NCI-H446 (cell line): ENCODE data around the gene BTRC.

Source experiments
- DNase-seq, 2 experiments: peaks; one replicate each; lab custom pipeline; 2025; lab: John Stamatoyannopoulos, UW

The BTRC gene

DNA sequence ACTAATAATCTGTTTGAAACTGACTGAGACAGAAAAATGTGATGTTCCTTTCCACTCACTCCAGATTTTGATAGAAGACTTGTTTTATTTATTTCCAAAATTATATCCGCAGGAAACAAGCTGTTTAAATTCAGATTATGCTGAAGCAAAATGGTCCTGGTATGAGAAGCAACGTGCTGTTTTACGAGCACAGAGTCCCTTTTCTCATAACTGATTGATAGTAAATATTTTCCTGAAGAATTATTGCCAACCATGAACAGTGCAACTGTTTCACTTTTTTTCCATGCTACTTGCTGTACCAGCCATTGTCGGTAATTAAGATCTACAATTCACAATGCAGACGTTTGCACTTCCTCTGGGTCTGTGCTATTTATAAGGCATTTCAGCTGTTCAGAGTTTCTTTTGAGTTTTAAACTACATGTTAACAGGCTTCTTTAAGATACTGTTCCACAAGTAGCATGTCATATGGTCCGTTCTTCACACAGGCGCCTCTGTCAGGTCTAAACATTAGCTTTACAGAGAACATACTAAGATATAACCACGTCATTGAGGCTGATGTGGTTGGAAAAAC, 130.3 kb downstream of the BTRC start:
- DNase-seq = no peak

DNA sequence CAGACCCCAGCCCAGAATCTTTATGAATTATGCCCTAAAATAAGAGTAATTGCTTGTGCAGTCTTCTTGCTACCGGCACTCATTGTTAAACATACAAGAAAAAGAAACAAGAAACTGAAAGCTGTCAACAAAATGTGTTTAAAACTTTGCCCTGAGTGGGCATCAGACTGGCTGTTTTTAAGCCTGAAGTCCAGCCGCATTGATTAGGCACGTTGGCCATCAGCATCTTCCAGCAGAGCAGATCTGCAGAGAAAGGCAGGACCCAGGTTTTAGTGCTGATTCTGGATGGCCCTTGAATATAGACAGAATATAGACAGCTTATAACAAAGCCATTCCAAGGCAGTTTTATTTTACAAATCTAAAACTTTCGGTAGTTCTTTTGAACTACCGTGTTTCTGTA, 131.2 kb downstream of the BTRC start:
- no peak for DNase-seq

DNA sequence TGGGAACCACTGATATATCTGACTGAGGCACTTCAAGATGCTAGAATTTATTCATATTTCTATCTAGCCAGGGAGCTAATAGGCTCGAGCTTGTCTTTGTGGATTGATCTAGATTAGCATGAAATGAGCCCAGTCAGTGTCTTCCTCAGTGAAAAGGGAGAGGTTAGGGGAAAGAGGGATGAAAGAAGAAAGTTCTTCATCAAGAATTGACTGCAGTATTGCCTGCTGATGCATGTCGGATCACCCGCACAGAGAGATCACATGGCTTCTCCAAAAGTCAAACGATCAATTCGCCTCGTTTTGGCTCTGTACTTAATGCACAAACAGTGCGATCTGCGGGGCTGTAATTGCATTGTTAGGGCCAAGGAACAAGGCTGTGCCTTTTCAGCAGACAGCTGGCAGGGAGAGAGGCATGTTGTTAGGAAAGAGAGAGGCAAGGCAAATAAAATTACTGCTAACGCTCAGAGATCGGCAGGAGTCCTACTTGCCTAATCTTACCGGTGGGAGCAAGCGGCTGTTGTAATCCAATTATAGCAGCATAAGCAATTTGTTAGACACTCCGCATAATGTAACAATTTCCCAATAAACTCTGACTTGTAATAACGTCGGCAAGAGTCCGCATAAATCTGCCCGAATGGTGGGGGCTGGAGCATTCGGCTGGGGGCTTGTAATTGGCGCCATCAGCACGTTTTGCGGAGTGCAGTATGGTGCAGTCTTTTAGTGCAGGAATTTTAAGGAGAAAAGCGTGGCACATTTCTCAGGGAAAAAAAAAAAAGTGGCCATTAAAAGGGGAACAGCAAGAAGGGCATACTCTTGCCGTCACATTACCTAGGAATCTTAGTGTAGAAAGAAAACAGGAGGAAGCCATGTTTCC, 132.0 kb downstream of the BTRC start:
- DNase-seq = peak; percentile 53 to 74

DNA sequence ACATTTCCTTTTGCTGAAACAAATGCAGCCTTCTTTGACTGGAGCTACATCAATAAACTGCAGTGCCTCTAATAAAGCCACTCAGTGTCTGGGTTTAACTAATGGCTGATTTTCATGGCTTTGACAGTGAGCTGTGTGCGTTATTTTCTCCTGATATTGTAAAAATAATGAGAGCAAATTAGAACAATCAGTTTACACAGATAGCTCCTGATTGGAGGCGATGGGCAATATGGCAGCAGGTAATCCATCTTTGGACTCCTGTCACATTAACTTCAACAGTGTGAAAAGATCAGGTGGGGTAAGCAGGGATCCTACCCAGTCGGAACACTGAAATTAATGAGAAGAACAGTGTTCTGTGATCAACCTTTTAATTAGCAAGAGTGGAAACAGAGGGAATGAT, 133.4 kb downstream of the BTRC start:
- DNase-seq = no peak

DNA sequence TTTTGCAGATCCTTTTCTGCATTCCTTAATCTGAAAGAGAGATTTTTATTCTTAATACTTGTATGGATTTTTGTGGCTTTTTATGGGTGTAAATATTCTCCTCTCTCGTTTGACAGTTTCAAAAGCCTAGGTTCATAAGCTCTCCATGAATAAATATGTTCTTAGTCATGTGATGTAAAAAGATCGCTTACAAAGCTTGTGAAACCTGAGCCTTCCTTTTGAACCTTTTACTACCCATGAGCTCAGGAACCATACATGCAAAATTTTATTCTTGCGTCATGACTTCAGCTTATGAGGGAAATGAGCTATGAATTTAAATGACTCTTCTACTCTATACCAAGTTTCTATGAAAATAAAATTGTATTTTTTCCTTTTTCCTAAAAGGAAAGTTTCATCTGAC, 135.4 kb downstream of the BTRC start:
- DNase-seq = no peak

DNA sequence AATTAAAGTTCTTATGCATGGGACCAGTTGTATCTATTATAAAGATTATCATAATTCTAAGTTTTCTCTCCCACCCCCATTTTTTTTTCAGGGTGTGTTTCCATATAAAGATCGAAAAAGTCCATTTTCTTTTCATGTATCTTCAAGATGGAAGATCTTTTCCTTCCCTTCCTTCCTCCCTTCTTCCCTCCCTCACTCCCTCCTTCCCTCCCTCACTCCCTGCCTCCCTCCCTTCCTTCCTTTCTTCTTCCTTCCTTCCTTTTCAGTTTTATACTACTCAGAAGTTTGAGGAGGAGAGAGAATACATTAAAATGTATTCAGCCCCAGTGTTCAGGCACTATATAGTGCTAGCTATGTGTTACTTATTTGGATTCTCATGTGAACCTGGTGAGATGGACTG, 136.1 kb downstream of the BTRC start:
- DNase-seq = no peak

DNA sequence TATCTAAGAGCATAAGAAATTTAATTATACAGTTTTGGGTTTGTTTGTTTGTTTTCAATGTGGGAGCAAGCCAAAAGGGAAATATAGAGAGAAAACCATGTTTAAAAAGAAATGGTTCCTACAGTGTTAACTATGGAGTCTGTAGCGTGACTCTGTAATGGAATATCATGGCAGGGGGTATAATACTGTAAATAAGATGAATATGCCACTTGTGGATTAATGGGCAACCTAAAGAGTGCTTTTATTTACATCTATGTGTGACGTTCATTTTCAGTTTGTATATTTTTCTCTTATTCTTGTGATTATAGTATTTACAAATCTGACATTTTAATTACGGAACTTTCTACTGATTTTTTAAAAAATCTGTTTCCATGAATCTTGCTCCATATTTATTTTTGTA, 138.2 kb downstream of the BTRC start:
- DNase-seq = no peak

DNA sequence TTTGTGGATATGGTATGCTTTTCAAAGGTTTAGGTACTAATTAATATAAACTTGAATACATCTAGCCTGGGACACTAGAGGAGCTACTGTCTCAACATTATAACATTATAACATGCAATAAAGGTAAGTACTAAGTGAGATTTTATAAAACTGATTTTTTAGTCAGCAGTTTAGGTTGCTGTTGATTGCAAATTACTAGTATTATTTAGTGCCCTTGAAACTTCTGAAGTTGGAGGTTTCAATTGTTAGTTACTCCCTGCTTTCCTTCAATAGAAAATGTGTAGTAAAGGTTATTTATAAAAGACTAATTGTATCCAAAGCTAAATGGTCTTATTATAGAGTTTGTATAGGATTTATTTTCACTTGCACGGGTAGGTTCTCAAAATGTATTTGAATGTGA, 138.8 kb downstream of the BTRC start:
- DNase-seq = no peak

DNA sequence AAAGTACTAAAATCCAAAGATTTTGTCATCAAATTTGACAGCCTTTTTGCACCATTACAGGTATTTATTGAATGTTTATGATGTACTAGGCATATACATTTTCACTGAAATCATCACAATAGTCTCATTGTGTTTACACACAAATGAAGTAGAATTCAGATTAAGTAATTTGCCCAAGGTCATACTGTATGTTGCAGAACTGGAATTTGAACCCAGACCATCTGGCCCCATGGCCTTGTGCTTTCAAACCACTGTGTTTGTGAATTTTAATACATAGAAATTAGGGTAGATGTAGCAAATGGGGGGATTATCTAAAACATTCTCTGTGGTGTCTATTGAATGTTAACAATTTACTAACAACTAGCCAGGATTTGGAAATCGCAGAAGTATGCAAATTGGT, 139.3 kb downstream of the BTRC start:
- DNase-seq = no peak

DNA sequence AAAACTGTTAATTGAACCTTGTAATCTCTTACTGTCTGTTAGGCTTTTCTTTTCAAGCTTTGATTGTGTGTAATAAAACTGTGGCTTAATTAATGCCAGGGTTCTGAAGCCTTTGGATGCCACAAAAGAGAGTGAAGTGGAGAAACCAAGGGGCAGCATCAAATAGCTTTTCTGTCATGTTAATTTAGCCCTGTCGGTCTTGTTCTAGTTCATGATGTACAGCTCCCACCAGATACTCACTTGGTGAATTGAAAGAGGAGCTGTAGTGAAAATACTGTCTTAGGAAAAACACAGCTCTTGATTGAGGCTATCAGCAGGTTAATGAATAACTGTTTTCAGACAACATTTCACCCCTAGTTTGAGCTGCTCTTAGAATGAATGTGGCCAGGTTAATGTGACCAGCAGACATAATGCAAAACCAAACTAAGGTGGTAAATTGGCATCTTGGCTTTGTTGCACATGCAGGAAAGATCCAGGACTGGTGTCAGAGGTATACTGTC, 139.9 kb downstream of the BTRC start:
- no peak for DNase-seq

DNA sequence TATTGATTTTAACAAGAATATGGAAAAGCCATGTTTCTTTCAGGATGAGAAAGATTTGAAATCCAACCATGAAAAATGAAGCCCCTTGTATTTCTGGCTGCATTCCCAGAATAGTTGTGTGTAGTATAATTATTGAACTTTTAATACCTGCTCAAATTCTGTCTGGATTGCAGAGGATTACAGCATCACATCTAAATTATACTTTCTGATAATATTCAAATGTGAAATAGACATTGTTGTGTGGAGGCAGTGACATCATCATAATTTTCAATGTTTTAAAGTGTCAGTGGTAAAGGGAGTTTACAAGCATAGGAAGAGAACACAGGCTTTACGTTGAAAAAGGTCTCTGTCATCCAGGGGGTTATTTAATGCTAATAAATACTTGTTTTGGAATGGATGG, 140.7 kb downstream of the BTRC start:
- peak in 1 of 2 experiments; percentile 5 for DNase-seq

DNA sequence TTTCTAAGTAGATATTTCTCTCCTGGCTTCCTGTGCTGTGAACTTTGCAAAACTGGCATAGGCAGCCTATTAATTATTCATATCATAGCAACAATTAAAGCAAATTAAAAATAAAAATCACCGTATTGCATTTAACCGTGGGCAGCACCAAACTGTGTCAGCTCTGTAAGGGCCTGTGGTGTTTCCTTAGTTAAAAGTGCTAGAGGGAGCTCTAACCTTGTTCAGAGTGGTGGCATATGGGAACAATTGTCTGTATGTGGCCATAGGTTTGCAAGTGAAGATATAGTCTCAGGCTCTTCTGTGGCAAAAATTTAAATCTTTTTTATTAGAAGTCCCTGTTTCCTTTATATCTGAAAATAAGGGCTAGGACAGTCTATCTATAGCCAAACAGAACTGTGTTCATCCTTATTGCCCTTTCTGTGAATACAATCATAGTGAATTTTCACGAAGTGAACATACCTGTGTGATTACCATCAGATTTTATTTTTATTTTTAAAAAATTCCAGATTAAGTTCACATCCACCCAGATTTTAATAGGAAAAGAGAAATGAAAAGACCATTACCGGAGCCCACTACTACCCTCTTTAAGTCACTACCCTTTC, 141.5 kb downstream of the BTRC start:
- peak in 1 of 2 experiments; percentile 4 for DNase-seq

DNA sequence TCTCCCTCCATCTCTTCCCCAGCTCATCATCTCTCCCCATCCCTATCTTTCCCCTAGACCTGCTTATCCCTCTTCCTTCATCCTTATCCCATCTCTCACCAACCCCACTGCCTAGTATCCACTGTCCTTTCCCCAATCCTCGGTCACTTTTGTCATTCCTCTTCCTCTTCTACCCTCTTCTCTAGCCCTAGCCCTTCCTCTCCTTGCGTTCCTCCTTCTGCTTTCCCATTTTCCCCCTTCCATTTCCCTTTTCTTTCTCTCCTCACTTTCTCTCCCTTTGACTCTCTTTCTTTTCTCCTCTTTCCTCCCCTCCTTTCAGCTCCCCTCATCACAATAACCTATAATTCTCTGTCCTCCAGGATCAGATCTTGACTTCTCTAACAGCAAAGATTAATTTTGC, 150.5 kb downstream of the BTRC start:
- DNase-seq = no peak

DNA sequence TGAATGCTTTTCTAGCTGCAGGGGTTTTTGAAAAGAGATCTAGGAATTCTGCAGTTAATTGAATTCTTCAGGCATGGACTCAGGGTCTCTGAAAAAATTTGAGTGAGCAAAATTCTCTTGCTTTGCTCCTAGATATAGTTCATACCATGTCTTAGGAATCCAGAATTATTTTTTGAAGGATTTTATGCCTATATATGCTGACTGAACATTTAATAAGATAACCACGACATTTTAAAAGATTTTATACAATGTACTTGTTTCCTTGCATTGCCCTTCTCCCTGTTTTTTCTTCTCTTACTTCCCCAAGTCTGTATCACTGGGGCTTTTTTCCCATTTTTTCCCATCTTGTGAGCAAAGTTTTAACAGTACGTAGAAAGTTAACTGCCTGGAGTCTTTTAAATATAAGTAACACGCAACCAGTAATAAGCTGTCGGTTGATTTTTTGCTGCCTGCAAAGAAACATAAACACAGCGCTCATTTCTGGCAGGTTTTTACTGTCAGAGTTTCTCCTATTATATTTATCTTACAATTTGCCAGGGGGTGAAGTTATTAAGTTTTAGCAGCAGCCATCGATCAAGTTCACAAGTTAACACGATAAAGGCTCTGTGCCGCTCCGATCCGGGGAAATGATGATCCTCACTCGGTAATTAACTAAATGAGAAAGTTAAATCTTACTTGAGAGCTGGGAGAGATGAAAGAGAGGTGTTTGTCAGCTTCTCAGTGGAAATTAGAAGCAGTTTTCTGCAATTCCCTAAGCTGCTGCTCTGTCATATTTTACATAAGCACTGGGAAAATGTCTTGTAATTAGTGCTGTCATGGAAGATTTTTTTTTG, 153.1 kb downstream of the BTRC start:
- DNase-seq = no peak

DNA sequence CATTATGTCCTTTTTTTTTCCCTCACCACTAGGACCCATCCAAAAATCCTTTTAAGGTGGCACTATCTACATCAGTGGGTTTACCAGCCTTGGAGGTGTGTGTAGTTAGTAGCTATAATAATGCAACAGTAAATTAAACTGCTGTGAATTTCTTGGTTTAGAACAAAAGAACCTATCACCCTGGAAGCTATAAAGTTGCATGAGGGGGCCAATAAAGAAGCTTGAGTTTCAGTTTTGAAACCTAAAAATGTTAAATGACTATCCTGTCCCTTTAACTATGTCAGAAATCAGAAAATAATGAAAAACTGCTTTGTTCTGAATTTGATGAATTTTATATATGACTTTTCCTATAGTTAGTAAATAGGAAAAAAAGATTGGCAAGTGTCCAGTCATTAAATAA, 153.9 kb downstream of the BTRC start:
- DNase-seq = no peak

DNA sequence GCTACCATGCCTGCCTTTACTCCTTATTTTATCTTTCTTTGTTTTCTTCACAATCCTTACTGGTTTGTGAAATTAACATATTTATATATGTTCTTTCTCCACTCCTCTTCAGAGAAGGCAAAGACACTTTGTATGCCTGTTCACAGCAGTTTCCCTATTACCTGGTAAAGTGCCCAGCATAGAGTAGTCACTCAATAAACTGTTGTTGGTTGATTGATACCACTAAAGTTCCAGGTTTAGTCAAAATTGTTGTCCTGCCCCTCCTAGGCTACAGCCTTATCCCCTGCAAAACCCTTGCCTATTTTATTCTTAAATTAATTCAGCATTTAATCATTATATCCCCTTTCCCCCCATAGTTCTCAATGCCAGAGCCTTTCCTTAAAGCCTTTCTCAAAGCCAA, 158.0 kb downstream of the BTRC start:
- no peak for DNase-seq

DNA sequence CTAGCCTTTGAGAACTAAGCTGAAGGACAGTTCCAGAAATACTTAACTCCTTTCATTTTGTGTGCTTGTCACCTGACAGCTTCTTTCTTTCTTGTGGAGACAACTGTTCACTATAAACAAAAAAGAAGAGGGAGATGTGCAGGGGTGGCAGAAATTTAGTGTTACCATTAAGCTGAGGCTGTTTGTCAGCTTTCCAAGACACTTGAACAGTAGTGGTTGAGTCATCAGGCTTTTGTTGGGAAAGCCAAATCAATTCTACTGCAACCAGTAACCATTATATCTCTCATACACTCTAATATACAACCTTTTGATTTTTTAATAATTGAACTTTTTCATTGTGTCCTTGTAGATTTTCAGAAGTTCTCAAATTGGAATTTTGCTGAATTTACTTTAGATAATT, 158.8 kb downstream of the BTRC start:
- peak in 1 of 2 experiments; percentile 47 for DNase-seq

DNA sequence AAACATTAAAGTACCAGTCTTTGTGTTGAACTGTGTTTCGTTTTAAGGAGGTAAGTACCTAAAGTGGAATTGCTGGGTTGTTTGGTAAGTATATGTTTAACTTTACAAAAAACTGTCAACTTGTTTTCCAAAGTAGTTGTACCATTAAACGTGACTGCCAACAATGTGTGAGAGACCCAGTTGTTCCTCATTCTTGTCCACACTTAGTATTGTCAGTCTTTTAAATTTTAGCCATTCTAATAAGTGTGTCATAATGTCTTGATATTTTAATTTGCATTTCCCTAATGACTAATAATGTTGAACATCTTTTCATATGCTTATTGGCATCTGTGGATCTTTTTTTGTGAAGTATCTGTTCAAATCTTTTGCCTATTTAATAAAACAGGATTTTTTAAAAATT, 159.8 kb downstream of the BTRC start:
- DNase-seq = no peak

DNA sequence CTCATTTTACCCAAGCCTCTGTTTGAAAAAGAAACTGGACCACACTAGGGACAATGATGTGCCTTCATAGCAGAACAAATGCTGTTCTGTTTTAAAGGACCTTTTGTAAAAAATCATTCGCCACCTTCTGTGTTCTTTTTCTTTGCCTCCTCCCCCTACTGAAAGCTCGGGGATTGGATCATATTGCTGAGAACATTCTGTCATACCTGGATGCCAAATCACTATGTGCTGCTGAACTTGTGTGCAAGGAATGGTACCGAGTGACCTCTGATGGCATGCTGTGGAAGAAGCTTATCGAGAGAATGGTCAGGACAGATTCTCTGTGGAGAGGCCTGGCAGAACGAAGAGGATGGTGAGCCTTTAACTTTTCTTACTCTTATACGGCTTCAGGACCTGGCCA, 171.9 kb downstream of the BTRC start:
- DNase-seq = no peak

DNA sequence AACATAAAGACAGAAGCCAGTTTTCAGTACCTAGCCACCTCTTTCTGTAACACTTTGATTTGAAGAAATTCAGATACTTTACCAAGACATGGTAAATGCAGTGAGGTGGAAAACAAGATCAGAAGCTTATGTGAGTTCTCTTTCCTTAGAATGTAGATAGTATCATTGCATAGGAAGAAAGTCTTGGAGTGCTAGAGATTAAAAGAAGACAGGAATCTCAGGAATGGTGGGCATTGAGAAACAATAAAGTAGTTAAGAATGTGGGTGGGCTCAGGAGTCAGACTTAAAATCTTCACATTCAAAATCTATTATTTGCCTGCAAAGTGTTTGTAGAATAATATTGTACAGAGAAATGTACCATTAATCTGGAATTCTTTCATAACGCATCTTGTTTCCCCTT, 175.2 kb downstream of the BTRC start:
- no peak for DNase-seq

DNA sequence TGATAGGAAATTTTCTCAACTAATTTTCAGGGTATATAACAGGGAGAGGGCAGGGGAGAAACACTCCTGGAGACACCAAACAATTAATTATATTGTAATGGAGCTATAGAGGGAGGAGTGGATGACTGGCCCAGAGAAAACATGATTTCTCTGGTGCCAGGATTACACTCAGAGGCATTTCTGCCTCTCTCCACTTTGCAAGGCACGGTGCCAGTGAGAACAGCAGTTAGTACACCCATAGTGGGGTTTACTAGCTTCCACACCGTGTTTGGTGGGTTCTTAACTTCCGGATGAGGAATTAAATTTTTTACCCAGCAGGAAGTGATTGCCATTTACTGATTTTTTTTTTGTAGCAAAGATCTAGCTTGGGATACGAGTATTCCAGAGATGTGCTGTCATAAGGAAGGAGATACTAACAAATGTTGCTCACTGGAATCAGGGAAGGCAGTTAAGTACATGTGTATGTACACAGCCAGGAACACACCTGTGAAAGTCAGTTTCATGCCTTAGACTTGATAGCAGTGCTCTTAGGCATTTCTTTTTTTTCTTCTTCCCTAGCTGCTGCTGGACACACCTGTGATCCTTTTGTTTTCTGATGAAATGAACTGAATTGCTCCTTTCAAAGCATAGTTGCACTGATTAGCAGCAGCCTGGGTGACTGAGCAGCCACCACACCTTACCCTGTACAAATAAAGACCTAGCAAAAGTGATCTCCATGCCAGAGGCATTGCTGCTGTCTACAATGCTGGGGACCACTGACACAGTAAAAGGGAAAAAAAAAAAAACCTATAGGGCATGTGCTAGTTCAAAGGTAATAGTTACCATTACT, 176.0 kb downstream of the BTRC start:
- DNase-seq = no peak
